Colonic mucosa (tissue), 4 donors: ENCODE measurements around the gene DTX3. TPM values are rescaled to one million over a fixed set of nuclear protein-coding genes. Genes with fewer than 3 reads are reported as not detected.
"Not testable (repeated sequence)": the region's sequence is repeated elsewhere in the genome, so short reads cannot be mapped to it uniquely, and the experiment has no call there.

Source experiments
- DNase-seq: peaks from one replicate; pipeline ENCODE4 v3.0.0-alpha.2; 2020
- H3K27ac ChIP-seq: fragments of 200-600 bp; one replicate; pipeline ENCODE4 v1.8.0; 2021
- H3K27me3 ChIP-seq: fragments of 200-600 bp; one replicate; pipeline ENCODE4 v1.8.0; 2021
- H3K36me3 ChIP-seq: fragments of 200-600 bp; one replicate; pipeline ENCODE4 v1.8.0; 2021
- H3K4me1 ChIP-seq: fragments of 200-600 bp; one replicate; pipeline ENCODE4 v1.8.0; 2021; ENCODE audit warnings: mild to moderate bottlenecking
- H3K4me3 ChIP-seq: fragments of 200-600 bp; one replicate; pipeline ENCODE4 v1.8.0; 2021
- H3K9ac ChIP-seq, 2 donors: one replicate each; pipeline ENCODE4 v1.7.0; 2013; ENCODE audit warnings: control low read depth in 2 of 2, low read depth in 2 of 2, low read length in 2 of 2
- H3K9me3 ChIP-seq: fragments of 200-600 bp; one replicate; pipeline ENCODE4 v1.8.0; 2021
- CTCF ChIP-seq: fragments of 200-600 bp; IDR thresholded peaks from one replicate; pipeline ENCODE4 v1.8.0; 2022; ENCODE audit warnings: antibody characterized with exemption, mild to moderate bottlenecking
- intact Hi-C: fragments of 100-400 bp; cut with DNase I; formaldehyde crosslinking; loops from one replicate; pipeline ENCODE4 v1.14.1; 2022
- total RNA-seq, 2 donors: library from RNA; stranded (reverse); fragmentation: NEBNext Ultra II Directional in 1 of 2; extraction: Animal tissue kit (Norgen Biotek cat#: 25700) in 1 of 2; gene quantifications; one replicate each; pipeline ENCODE4 v1.2.1, GENCODE V29; 2021
- donor health status: healthy.
- donor health status: DM: no; HTN: no; CAD: no.
- donor health status: DM: no; HTN: no; CAD: no.

Gene DTX3
- total RNA-seq, 2 donors from 2014 or later: 3.4 to 7.4 TPM

- Histone ChIP-seq H3K27ac (no peak overlapping the region), H3K9me3 (no peaks in the 10 kb centered on the region), H3K9ac (no peak overlapping the region), H3K4me1 (no peaks in the 10 kb centered on the region), H3K4me3 (no peak overlapping the region), H3K36me3 (no peaks in the 10 kb centered on the region), H3K27me3 (no peaks in the 10 kb centered on the region)
- no peak for DNase-seq
- TF ChIP-seq CTCF: no peak
- intact Hi-C loops: loop anchor here (5.0 kb wide), 1 partner anchor 108 kb away; the partner anchor contains the start of gene OS9
Observed at GRCh38 chr12:57584050-57584449, 20.6 kb upstream of the DTX3 start.

DNA sequence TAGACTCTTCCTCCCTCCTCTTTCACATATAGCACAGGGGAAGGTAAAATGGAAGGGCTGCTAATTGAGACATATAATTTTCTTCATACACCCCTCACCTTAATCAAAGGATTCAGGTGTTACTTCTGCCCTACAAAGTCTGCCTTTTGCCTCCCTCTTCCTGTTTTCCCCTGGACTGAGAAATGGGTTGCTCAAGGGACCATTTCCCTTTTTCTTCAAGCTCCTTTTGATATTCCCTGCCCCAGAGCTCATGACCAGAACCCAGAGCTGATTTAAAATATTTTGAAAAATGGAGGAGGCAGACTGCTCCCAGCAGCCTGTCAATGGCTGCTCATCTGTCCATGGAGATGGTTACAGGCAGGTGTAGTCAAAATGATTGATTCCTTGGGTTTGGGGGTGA is 19.9 kb upstream of the DTX3 start:
- no peaks in the 10 kb centered on the region for H3K27me3 ChIP-seq
- H3K9ac ChIP-seq: no peak overlapping the region
- no peak for TF ChIP-seq CTCF
- no peaks in the 10 kb centered on the region for H3K9me3 ChIP-seq
- no peak for DNase-seq
- no peaks in the 10 kb centered on the region for H3K4me1 ChIP-seq
- intact Hi-C loops: loop anchor here (5.0 kb wide), 1 partner anchor 108 kb away; the partner anchor contains the start of gene OS9
- H3K4me3 ChIP-seq: no peak overlapping the region
- no peak overlapping the region for H3K27ac ChIP-seq
- H3K36me3 ChIP-seq: no peaks in the 10 kb centered on the region

DNA sequence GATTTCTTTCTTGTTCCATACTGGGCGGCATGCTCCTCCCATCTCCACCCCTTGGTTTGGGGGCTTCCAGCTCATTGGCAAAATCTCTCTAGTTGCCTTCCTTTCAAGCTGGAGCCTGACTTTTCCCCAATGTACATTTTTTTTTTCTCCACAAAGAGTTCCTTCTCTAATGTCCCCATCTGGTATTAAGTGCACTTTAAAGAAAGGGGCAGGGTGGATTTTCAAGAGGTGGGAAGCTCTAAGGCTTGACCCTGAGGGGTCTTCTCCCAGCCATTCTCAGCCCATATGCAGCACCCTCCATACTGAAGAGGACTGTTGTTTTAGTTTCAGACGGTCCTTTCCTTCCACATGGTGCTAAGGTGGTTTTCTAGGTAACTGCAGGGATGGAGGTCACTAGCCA is 19.5 kb upstream of the DTX3 start:
- no peak overlapping the region for H3K4me3 ChIP-seq
- intact Hi-C loops: no loop called here
- H3K9ac ChIP-seq: no peak overlapping the region
- H3K27me3 ChIP-seq: no peaks in the 10 kb centered on the region
- DNase-seq: no peak
- H3K27ac ChIP-seq: no peak overlapping the region
- H3K9me3 ChIP-seq: no peaks in the 10 kb centered on the region
- no peaks in the 10 kb centered on the region for H3K36me3 ChIP-seq
- no peak for TF ChIP-seq CTCF
- H3K4me1 ChIP-seq: no peaks in the 10 kb centered on the region

GRCh38 chr12:57586128-57586527 is 18.5 kb upstream of the DTX3 start:
- Histone ChIP-seq H3K36me3 (no peaks in the 10 kb centered on the region), H3K27me3 (no peaks in the 10 kb centered on the region), H3K4me1 (no peaks in the 10 kb centered on the region), H3K9ac (no peak overlapping the region), H3K27ac (no peak overlapping the region), H3K4me3 (no peak overlapping the region), H3K9me3 (no peaks in the 10 kb centered on the region)
- TF ChIP-seq CTCF: no peak
- no peak for DNase-seq
- intact Hi-C loops: no loop called here

GRCh38 chr12:57586832-57587429 is 17.7 kb upstream of the DTX3 start:
- Histone ChIP-seq H3K9ac (no peak overlapping the region), H3K4me3 (no peak overlapping the region), H3K9me3 (no peaks in the 10 kb centered on the region), H3K4me1 (no peaks in the 10 kb centered on the region), H3K36me3 (no peaks in the 10 kb centered on the region), H3K27ac (no peak overlapping the region), H3K27me3 (no peaks in the 10 kb centered on the region)
- intact Hi-C loops: no loop called here
- no peak for TF ChIP-seq CTCF
- DNase-seq: no peak

GRCh38 chr12:57588951-57589610 is 15.5 kb upstream of the DTX3 start:
- H3K4me3 ChIP-seq, H3K27me3 ChIP-seq, H3K27ac ChIP-seq, intact Hi-C loops, H3K36me3 ChIP-seq, DNase-seq, H3K9me3 ChIP-seq, H3K9ac ChIP-seq, H3K4me1 ChIP-seq: not testable (repeated sequence)
